Vagina (tissue), 2 donors: Measurements from ENCODE around the gene UQCR11.

ENCODE experiments used
- POLR2A ChIP-seq, 2 donors: fragments of 450-650 bp; IDR thresholded peaks; one replicate each; pipeline ENCODE4 v1.6.1; 2017; ENCODE audit warnings: antibody characterized with exemption in 2 of 2, mild to moderate bottlenecking in 2 of 2, moderate library complexity in 2 of 2
- POLR2AphosphoS5 ChIP-seq, 2 donors: sonication (generic); formaldehyde crosslinking; IDR thresholded peaks; one replicate each; pipeline ENCODE4 v1.9.0; 2017; ENCODE audit warnings: antibody characterized with exemption in 2 of 2, mild to moderate bottlenecking in 2 of 2, low read depth in 1 of 2; ENCODE audit not compliant: insufficient read depth in 1 of 2
- TF ChIP-seq, protein P1 (sequence below), 3 experiments: fragments of 450-650 bp in 2 of 3; fragments of 200-600 bp in 1 of 3; sonication (generic) in 1 of 3; IDR thresholded peaks; one replicate each; pipeline ENCODE4 v1.5.1; 2017 to 2019; ENCODE audit warnings: antibody characterized with exemption in 3 of 3, mild to moderate bottlenecking in 2 of 3, moderate library complexity in 2 of 3

DNA sequence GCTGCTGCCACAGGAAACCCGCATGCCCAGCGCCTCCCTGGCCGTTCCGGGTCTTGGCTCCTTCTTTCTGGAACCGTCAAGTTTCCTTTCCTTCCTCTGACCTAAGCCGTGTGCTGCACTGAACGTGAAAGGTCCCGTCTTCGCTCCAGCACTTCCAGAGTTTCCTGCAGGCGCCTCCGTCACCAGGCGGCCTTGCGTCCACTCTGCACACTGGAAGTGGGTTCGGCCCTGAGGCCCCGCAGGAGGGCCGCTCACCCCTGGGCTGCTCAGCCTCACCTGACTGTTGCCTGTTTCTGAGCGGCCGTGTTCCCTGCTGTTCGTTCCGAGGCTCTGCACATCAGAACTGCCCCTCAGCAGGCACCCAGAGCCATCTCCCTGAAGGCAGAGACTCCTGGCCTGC lies 24.9 kb downstream of the UQCR11 start:
- TF ChIP-seq, protein P1, sequence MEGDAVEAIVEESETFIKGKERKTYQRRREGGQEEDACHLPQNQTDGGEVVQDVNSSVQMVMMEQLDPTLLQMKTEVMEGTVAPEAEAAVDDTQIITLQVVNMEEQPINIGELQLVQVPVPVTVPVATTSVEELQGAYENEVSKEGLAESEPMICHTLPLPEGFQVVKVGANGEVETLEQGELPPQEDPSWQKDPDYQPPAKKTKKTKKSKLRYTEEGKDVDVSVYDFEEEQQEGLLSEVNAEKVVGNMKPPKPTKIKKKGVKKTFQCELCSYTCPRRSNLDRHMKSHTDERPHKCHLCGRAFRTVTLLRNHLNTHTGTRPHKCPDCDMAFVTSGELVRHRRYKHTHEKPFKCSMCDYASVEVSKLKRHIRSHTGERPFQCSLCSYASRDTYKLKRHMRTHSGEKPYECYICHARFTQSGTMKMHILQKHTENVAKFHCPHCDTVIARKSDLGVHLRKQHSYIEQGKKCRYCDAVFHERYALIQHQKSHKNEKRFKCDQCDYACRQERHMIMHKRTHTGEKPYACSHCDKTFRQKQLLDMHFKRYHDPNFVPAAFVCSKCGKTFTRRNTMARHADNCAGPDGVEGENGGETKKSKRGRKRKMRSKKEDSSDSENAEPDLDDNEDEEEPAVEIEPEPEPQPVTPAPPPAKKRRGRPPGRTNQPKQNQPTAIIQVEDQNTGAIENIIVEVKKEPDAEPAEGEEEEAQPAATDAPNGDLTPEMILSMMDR (IDR thresholded peaks at IDR 0.05): no peak
- TF ChIP-seq POLR2A (IDR thresholded peaks at IDR 0.05) (no peak), POLR2AphosphoS5 (IDR thresholded peaks at IDR 0.05; ENCODE audit: insufficient read depth in 1 of 2, low read depth in 1 of 2) (no peak)
